VCaP (cell line): ENCODE measurements around the gene EXTL2.

Experiments used
- H3K27ac ChIP-seq: fragments of 450-650 bp; 2 replicates; pipeline ENCODE4 v1.5.1; 2017
- TF ChIP-seq, protein P1 (sequence below): fragments of 450-650 bp; conservative IDR thresholded peaks from 2 replicates; pipeline ENCODE4 v1.5.1; 2017; ENCODE audit warnings: mild to moderate bottlenecking, moderate library complexity

Gene EXTL2

DNA sequence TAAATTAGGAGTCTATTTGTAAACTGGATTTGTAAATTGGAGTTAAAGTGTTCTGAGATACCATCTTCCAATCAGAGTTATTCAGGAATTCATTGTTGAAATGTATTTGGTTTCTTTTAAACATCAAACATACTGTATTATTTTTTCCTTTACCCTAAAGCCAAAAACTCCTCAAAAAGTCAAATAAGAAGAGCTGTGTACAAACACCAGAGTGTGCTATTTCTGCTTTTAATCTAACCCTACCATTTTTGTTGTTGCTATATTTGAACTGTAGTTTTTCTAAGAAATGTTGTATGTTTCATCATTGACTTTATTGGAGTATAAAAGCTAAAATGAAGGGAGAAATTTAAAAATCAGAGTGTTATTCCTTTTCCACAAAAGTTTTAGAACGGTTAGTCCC is 37.1 kb upstream of the EXTL2 start:
- no peak overlapping the region for H3K27ac ChIP-seq
- TF ChIP-seq, protein P1, sequence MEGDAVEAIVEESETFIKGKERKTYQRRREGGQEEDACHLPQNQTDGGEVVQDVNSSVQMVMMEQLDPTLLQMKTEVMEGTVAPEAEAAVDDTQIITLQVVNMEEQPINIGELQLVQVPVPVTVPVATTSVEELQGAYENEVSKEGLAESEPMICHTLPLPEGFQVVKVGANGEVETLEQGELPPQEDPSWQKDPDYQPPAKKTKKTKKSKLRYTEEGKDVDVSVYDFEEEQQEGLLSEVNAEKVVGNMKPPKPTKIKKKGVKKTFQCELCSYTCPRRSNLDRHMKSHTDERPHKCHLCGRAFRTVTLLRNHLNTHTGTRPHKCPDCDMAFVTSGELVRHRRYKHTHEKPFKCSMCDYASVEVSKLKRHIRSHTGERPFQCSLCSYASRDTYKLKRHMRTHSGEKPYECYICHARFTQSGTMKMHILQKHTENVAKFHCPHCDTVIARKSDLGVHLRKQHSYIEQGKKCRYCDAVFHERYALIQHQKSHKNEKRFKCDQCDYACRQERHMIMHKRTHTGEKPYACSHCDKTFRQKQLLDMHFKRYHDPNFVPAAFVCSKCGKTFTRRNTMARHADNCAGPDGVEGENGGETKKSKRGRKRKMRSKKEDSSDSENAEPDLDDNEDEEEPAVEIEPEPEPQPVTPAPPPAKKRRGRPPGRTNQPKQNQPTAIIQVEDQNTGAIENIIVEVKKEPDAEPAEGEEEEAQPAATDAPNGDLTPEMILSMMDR = no peak

DNA sequence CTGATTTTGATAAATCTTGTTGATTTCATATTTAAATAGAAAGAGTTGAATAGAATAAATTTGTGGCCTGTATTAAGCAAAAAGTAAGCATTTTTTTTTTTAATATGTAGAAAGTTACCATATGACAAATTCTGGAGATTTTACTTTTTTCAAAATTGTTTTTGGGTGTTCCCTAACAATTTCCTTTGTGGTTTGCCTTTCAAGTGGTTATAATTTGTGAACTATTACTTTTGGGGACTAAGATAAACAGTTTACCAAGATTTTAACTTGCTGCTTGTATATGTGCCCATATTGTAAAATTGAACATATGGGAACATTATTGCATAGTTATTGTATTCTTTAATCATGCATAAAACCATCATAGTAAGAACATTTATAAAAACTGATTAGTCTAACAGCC is 35.9 kb upstream of the EXTL2 start:
- TF ChIP-seq, protein P1 = no peak
- no peak overlapping the region for H3K27ac ChIP-seq

DNA sequence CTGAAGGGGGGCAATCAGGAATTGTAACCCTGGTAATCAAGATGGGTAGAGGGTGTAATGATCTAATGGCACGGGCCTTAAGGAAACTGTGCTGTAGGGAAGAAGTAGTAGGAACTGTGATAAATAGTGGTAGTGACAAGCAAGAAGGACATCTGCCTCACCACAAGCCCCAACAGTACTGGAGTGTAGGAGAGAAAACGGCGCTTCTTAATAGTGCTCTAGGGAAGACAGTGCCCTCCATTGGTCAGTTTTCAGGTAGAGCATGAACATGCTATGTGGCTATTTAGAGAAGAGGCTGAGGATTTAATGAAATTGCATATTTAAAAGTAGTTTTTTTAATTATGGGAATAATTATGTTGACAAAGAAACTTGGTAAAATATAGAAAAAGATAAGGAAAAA is 33.5 kb upstream of the EXTL2 start:
- TF ChIP-seq, protein P1 = no peak
- no peak overlapping the region for H3K27ac ChIP-seq

DNA sequence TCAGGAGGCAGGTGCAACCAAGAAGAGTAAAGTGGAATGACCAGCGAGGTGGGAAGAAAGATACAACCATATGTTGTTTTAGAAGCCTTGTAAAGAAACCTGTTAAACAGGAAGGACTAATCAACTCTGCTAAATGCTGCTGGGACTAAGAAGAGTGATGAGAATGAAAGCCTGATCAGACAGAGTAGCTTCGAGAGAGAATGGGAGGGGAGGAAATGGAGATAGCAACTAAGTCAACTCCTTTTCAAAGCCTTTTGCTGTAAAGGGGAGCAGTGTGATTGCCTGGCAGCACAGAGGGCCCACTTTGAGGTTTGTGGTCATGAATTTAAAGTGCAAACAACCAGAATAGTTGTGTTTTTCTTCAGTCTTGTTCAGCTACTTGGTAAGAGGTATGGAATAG is 32.6 kb upstream of the EXTL2 start:
- TF ChIP-seq, protein P1 = no peak
- H3K27ac ChIP-seq = peak overlapping the region; percentile 48

DNA sequence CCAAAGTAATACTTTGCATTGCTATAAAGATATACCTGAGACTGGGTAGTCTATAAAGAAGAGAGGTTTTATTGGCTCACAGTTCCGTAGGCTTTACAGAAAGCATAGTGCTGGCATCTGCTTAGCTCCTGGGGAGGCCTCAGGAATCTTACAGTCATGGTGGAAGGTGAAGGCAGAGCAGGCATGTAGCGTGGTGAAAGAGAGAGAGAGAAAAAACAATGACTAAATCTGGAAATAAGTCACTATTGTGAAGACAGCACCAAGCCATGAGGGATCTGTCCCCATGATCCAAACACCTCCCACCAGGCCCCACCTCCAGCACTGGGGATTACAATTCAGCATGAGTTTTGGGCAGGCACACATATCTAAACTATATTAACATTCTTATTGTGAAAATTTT is 31.6 kb upstream of the EXTL2 start:
- no peak overlapping the region for H3K27ac ChIP-seq
- TF ChIP-seq, protein P1 = no peak

DNA sequence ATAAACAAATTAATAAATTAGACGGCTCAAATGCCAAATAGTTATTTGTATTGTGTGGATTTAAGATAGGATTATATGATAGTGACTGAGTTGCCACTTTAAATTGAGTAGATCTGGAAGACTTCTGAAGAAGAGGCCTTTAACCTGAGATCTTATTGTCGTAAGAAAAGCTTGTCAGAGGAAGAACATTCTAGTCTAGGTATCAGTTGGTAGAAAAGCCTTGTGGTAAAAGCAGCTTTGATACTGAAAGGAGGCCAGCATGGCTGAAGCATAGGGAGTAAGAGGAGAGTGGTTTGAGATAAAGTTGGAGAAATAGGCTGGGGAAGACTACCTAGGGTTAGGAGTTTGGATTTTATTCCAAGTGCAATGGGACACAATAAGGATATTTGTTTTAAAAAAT is 30.3 kb upstream of the EXTL2 start:
- H3K27ac ChIP-seq = no peak overlapping the region
- TF ChIP-seq, protein P1 = no peak

DNA sequence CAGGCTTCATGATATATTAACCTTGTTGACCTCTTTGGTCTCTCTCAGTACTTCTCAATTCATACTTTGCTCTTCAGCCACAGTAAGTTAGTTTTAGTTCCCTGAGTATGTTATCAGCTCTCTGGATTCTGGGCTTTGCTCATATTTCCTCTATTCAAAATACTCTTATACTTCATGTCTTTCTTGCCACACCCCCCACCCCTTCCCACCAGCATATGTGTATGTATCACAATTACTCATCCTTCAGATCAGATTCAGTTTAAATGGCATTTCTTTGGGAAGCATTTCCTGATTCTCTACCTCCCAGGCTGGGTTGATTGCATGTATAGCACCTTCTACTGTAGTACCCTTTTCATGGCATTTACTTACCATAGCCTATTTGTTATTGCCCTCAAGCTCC is 29.6 kb upstream of the EXTL2 start:
- no peak overlapping the region for H3K27ac ChIP-seq
- TF ChIP-seq, protein P1 = no peak

DNA sequence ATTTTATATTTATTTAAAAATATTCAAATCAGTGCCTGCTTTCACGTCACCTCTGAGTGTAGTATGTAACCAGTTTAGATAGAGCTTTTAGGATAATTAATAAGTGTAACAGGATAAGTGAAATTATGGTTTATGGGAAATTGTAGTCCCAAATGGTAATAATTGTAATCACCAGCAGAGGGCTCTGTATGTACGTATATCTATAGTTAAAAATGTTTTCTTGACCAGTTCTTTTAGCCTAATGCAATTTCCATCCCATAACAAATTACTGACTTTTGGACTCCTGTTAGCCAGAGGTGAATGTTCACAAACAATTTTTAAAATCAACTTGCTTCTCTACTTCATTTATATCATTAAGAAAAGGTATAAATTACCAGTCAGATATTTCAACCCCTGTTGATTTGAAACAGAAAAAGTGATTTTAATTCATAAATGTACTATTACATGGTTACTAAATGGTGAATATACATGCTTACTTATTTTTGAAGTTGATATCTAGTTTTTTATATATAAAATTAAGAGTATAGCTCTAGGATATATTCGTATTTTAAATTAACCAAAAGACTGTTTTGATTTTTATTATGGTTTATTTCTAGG is 26.6 kb upstream of the EXTL2 start:
- TF ChIP-seq, protein P1 = peak; percentile 78
- no peak overlapping the region for H3K27ac ChIP-seq
